NCI-H1092 (cell line): ENCODE results near the gene HK2.
"Not testable (repeated sequence)": the region's sequence is repeated elsewhere in the genome, so short reads cannot be mapped to it uniquely, and the experiment has no call there.

ENCODE experiments used
- DNase-seq: peaks from one replicate; lab custom pipeline; 2025; lab: John Stamatoyannopoulos, UW

The HK2 gene

GRCh38 chr2:74833418-74834233 lies at the start of gene HK2:
Gene HK2 (plus strand): TSS chr2:74834127. CDS start chr2:74834581, 454 bp downstream.
- no peak for DNase-seq

- no peak for DNase-seq
Observed at GRCh38 chr2:74789271-74789670, 44.7 kb upstream of the HK2 start.

GRCh38 chr2:74792282-74792681 lies 41.6 kb upstream of the HK2 start:
- DNase-seq: no peak

- DNase-seq: not testable (repeated sequence)
Observed at GRCh38 chr2:74794878-74795277, 39.0 kb upstream of the HK2 start.

- DNase-seq: no peak
Observed at GRCh38 chr2:74806355-74806839, 27.5 kb upstream of the HK2 start.

GRCh38 chr2:74806920-74807319 lies 27.0 kb upstream of the HK2 start:
- no peak for DNase-seq

GRCh38 chr2:74812787-74813590 lies 20.9 kb upstream of the HK2 start:
- no peak for DNase-seq

- no peak for DNase-seq
Observed at GRCh38 chr2:74814102-74814501, 19.8 kb upstream of the HK2 start.

GRCh38 chr2:74815941-74816340 lies 18.0 kb upstream of the HK2 start:
- DNase-seq: no peak

GRCh38 chr2:74816540-74817303 lies 17.2 kb upstream of the HK2 start:
- DNase-seq: no peak

- DNase-seq: no peak
Observed at GRCh38 chr2:74817304-74817675, 16.6 kb upstream of the HK2 start.

GRCh38 chr2:74819702-74820101 lies 14.2 kb upstream of the HK2 start:
- DNase-seq: no peak

GRCh38 chr2:74821177-74822126 lies 12.5 kb upstream of the HK2 start:
- no peak for DNase-seq

- DNase-seq: no peak
Observed at GRCh38 chr2:74822771-74823566, 11.0 kb upstream of the HK2 start.

- no peak for DNase-seq
Observed at GRCh38 chr2:74824679-74825078, 9.2 kb upstream of the HK2 start.

- no peak for DNase-seq
Observed at GRCh38 chr2:74828543-74828942, 5.4 kb upstream of the HK2 start.

GRCh38 chr2:74831693-74832530 lies 2.0 kb upstream of the HK2 start:
- no peak for DNase-seq

- DNase-seq: not testable (repeated sequence)
Observed at GRCh38 chr2:74834234-74834791, 386 bp downstream of the HK2 start.
